Neural progenitor cell (in vitro differentiated cells): ENCODE data around the gene AQP6. TPM values are rescaled to one million over a fixed set of nuclear protein-coding genes. Genes with fewer than 3 reads are reported as not detected.

ENCODE experiments used
- DNase-seq: peaks from one replicate; pipeline ENCODE4 v3.0.0-alpha.2; 2016; ENCODE audit warnings: low spot score
- H2AFZ ChIP-seq: fragments of 200-600 bp; sonication (generic); replicated peaks from 2 replicates; pipeline ENCODE4 v1.6.1; 2016; ENCODE audit warnings: antibody characterized with exemption
- H3F3A ChIP-seq: fragments of 200-600 bp; sonication (generic); 2 replicates; pipeline ENCODE4 v1.6.1; 2016; ENCODE audit warnings: antibody characterized with exemption, low read depth
- H3K27ac ChIP-seq: fragments of 200-600 bp; sonication (generic); 2 replicates; pipeline ENCODE4 v1.5.1; 2016; ENCODE audit warnings: mild to moderate bottlenecking
- H3K27me3 ChIP-seq: fragments of 200-600 bp; sonication (generic); 2 replicates; pipeline ENCODE4 v1.6.1; 2016; ENCODE audit warnings: mild to moderate bottlenecking, moderate library complexity
- H3K36me3 ChIP-seq: fragments of 200-600 bp; sonication (generic); 2 replicates; pipeline ENCODE4 v1.5.1; 2016
- H3K4me1 ChIP-seq: fragments of 200-600 bp; sonication (generic); 2 replicates; pipeline ENCODE4 v1.6.1; 2016; ENCODE audit warnings: mixed run types
- H3K4me2 ChIP-seq: fragments of 200-600 bp; sonication (generic); 2 replicates; pipeline ENCODE4 v1.6.1; 2016
- H3K4me3 ChIP-seq: fragments of 200-600 bp; sonication (generic); 2 replicates; pipeline ENCODE4 v1.5.1; 2016
- H3K79me2 ChIP-seq: fragments of 200-600 bp; sonication (generic); 2 replicates; pipeline ENCODE4 v1.6.1; 2016; ENCODE audit warnings: low read depth
- H3K9ac ChIP-seq: fragments of 200-600 bp; sonication (generic); 2 replicates; pipeline ENCODE4 v1.6.1; 2016
- H3K9me3 ChIP-seq: fragments of 200-600 bp; sonication (generic); 2 replicates; pipeline ENCODE4 v1.5.1; 2016; ENCODE audit warnings: low read depth
- H4K20me1 ChIP-seq: fragments of 200-600 bp; sonication (generic); 2 replicates; pipeline ENCODE4 v1.6.1; 2016; ENCODE audit warnings: low read depth
- H3K27ac Mint-ChIP-seq: 3 replicates; pipeline ENCODE4 v1.8.0; 2021; ENCODE audit warnings: mixed read lengths
- H3K27me3 Mint-ChIP-seq: 2 replicates; pipeline ENCODE4 v1.8.0; 2022; ENCODE audit warnings: low read depth, mild to moderate bottlenecking, inconsistent platforms, moderate library complexity, mixed read lengths; ENCODE audit not compliant: insufficient read depth
- H3K36me3 Mint-ChIP-seq: 3 replicates; pipeline ENCODE4 v1.8.0; 2021; ENCODE audit warnings: mixed read lengths
- H3K4me1 Mint-ChIP-seq: 3 replicates; pipeline ENCODE4 v1.8.0; 2021; ENCODE audit warnings: mixed read lengths
- H3K4me3 Mint-ChIP-seq: 3 replicates; pipeline ENCODE4 v1.8.0; 2021; ENCODE audit warnings: mild to moderate bottlenecking, moderate library complexity, mixed read lengths
- H3K9me3 Mint-ChIP-seq: 3 replicates; pipeline ENCODE4 v1.8.0; 2020; ENCODE audit warnings: mixed read lengths
- CTCF ChIP-seq: fragments of 200-600 bp; sonication (generic); IDR thresholded peaks from 2 replicates; pipeline ENCODE4 v1.5.1; 2017; ENCODE audit warnings: antibody characterized with exemption, mild to moderate bottlenecking
- EZH2 ChIP-seq: fragments of 200-600 bp; sonication (generic); IDR thresholded peaks from 2 replicates; pipeline ENCODE4 v1.6.1; 2017; ENCODE audit warnings: antibody characterized with exemption, mild to moderate bottlenecking, moderate library complexity
- EZH2phosphoT487 ChIP-seq: fragments of 200-600 bp; sonication (generic); IDR thresholded peaks from 2 replicates; pipeline ENCODE4 v1.6.1; 2017; ENCODE audit warnings: antibody characterized with exemption
- total RNA-seq: library from RNA; depleted of rRNA; stranded (reverse); fragments of >200 nt; gene quantifications from 2 replicates; pipeline ENCODE4 v1.2.3, GENCODE V29; 2015; ENCODE audit warnings: low replicate concordance

AQP6 gene
- total RNA-seq, 1 donor from 2014 or later = not detected

GRCh38 chr12:50022903-50023302 is 50.2 kb downstream of the AQP6 start:
- H3K27me3 Mint-ChIP-seq = no peaks in the 10 kb centered on the region
- H3K9me3 ChIP-seq = no peaks in the 10 kb centered on the region

GRCh38 chr12:50024227-50024626 is 51.5 kb downstream of the AQP6 start:
- H3K4me3 Mint-ChIP-seq = peak overlapping the region; percentile 99
- Histone ChIP-seq H3K27ac (no peak overlapping the region), H3K36me3 (no peaks in the 10 kb centered on the region), H2AFZ (no peak overlapping the region), H3K4me3 (peak overlapping the region; percentile 97), H3K9ac (peak overlapping the region; percentile 57), H3K4me2 (peak overlapping the region; percentile 87), H3F3A (peaks cover 14% of the 10 kb centered on the region), H4K20me1 (peaks cover 44% of the 10 kb centered on the region), H3K9me3 (no peaks in the 10 kb centered on the region), H3K4me1 (peaks cover 7% of the 10 kb centered on the region), H3K79me2 (peaks cover 61% of the 10 kb centered on the region), H3K27me3 (no peaks in the 10 kb centered on the region)
- peak overlapping the region; percentile 99 for H3K27ac Mint-ChIP-seq
- H3K27me3 Mint-ChIP-seq = no peaks in the 10 kb centered on the region
- DNase-seq = no peak
- TF ChIP-seq EZH2 (no peak), CTCF (no peak), EZH2phosphoT487 (no peak)
- no peaks in the 10 kb centered on the region for H3K9me3 Mint-ChIP-seq
- peaks cover 11% of the 10 kb centered on the region for H3K36me3 Mint-ChIP-seq
- peaks cover 33% of the 10 kb centered on the region for H3K4me1 Mint-ChIP-seq

More at GRCh38 chr12:50022903-50023302, 50.2 kb downstream of the AQP6 start:
- Mint-ChIP-seq H3K4me3 (no peak overlapping the region), H3K36me3 (peaks cover 14% of the 10 kb centered on the region), H3K9me3 (no peaks in the 10 kb centered on the region), H3K27ac (no peak overlapping the region), H3K4me1 (peaks cover 36% of the 10 kb centered on the region)
- H3K79me2 ChIP-seq = peaks cover 74% of the 10 kb centered on the region
- no peak for DNase-seq
- H3K4me1 ChIP-seq = peaks cover 7% of the 10 kb centered on the region
- H3K9ac ChIP-seq = no peak overlapping the region
- no peak overlapping the region for H3K4me3 ChIP-seq
- TF ChIP-seq CTCF = no peak
- TF ChIP-seq EZH2 = no peak
- TF ChIP-seq EZH2phosphoT487 = no peak
- no peak overlapping the region for H2AFZ ChIP-seq
- no peak overlapping the region for H3K4me2 ChIP-seq
- no peak overlapping the region for H3K27ac ChIP-seq
- peaks cover 57% of the 10 kb centered on the region for H4K20me1 ChIP-seq
- no peaks in the 10 kb centered on the region for H3K27me3 ChIP-seq
- H3K36me3 ChIP-seq = no peaks in the 10 kb centered on the region
- H3F3A ChIP-seq = peaks cover 14% of the 10 kb centered on the region

- Mint-ChIP-seq H3K4me3 (peak overlapping the region; percentile 99), H3K36me3 (peaks cover 11% of the 10 kb centered on the region), H3K9me3 (no peaks in the 10 kb centered on the region), H3K4me1 (peaks cover 33% of the 10 kb centered on the region), H3K27ac (peak overlapping the region; percentile 99), H3K27me3 (no peaks in the 10 kb centered on the region)
- peak overlapping the region; percentile 97 for H3K4me3 ChIP-seq
- H3K4me1 ChIP-seq = peaks cover 7% of the 10 kb centered on the region
- no peaks in the 10 kb centered on the region for H3K9me3 ChIP-seq
- H3K4me2 ChIP-seq = peak overlapping the region; percentile 87
- TF ChIP-seq EZH2phosphoT487 = no peak
- no peak for TF ChIP-seq EZH2
- no peak for TF ChIP-seq CTCF
- DNase-seq = no peak
- H4K20me1 ChIP-seq = peaks cover 39% of the 10 kb centered on the region
- no peaks in the 10 kb centered on the region for H3K36me3 ChIP-seq
- H2AFZ ChIP-seq = peak overlapping the region; percentile 65
- H3K27me3 ChIP-seq = no peaks in the 10 kb centered on the region
- H3K79me2 ChIP-seq = peaks cover 55% of the 10 kb centered on the region
- H3F3A ChIP-seq = peaks cover 14% of the 10 kb centered on the region
- H3K9ac ChIP-seq = peak overlapping the region; percentile 57
- no peak overlapping the region for H3K27ac ChIP-seq
Observed at GRCh38 chr12:50024805-50025186, 52.0 kb downstream of the AQP6 start.
